IPS DF 6.9 (cell line): ENCODE data around the gene CCNI.
"Not testable (repeated sequence)": the region's sequence is repeated elsewhere in the genome, so short reads cannot be mapped to it uniquely, and the experiment has no call there.

Source experiments
- DNase-seq: peaks from one replicate; pipeline ENCODE4 v3.0.0-alpha.2; 2013; ENCODE audit warnings: low read depth, low spot score
- H3K27ac ChIP-seq: one replicate; pipeline ENCODE4 v1.5.1; 2013; ENCODE audit warnings: low read length, control low read depth
- H3K27me3 ChIP-seq: 2 replicates; pipeline ENCODE4 v1.6.1; 2013; ENCODE audit warnings: mild to moderate bottlenecking, low read length; ENCODE audit not compliant: control insufficient read depth, insufficient read depth
- H3K36me3 ChIP-seq: 2 replicates; pipeline ENCODE4 v1.6.1; 2013; ENCODE audit warnings: low read length; ENCODE audit not compliant: control insufficient read depth, insufficient read depth
- H3K4me1 ChIP-seq: 2 replicates; pipeline ENCODE4 v1.6.1; 2013; ENCODE audit warnings: low read length; ENCODE audit not compliant: control insufficient read depth, insufficient read depth
- H3K4me3 ChIP-seq: 2 replicates; pipeline ENCODE4 v1.5.1; 2013; ENCODE audit warnings: mild to moderate bottlenecking, low read length
- H3K9me3 ChIP-seq: 2 replicates; pipeline ENCODE4 v1.6.1; 2013; ENCODE audit warnings: low read length, inconsistent platforms; ENCODE audit not compliant: control insufficient read depth, insufficient read depth
- WGBS: extraction: QIAGEN DNeasy Blood & Tissue Kit; methylation state at CpG from one replicate; pipeline ENCODE4 v1.1.7; 2013; ENCODE audit warnings: mixed read lengths, missing lambda C conversion rate; ENCODE audit not compliant: insufficient read length, insufficient coverage; 5-methylcytosine and 5-hydroxymethylcytosine counted together

Gene CCNI

GRCh38 chr4:77040854-77041725 lies 34.7 kb downstream of the CCNI start:
- Histone ChIP-seq H3K36me3 (no peaks in the 10 kb centered on the region), H3K4me1 (no peaks in the 10 kb centered on the region), H3K27me3 (no peaks in the 10 kb centered on the region), H3K4me3 (no peak overlapping the region), H3K9me3 (no peaks in the 10 kb centered on the region), H3K27ac (no peak overlapping the region)
- no peak for DNase-seq
- no CpG with 5 or more reads among the region's 2 CpGs for WGBS

- Histone ChIP-seq H3K36me3 (no peaks in the 10 kb centered on the region), H3K27ac (no peak overlapping the region), H3K27me3 (no peaks in the 10 kb centered on the region), H3K4me1 (no peaks in the 10 kb centered on the region), H3K4me3 (no peak overlapping the region), H3K9me3 (no peaks in the 10 kb centered on the region)
- DNase-seq, result no peak
- WGBS, result no CpG with 5 or more reads among the region's 1 CpG
These were observed 35.5 kb downstream of the CCNI start for GRCh38 chr4:77040270-77040669.

- WGBS, result no CpG with 5 or more reads among the region's 2 CpGs
- Histone ChIP-seq H3K27me3 (no peaks in the 10 kb centered on the region), H3K9me3 (no peaks in the 10 kb centered on the region), H3K36me3 (no peaks in the 10 kb centered on the region), H3K4me3 (no peak overlapping the region), H3K4me1 (no peaks in the 10 kb centered on the region), H3K27ac (no peak overlapping the region)
- no peak for DNase-seq
These were observed 36.0 kb downstream of the CCNI start for GRCh38 chr4:77039796-77040195.

GRCh38 chr4:77037736-77038135 lies 38.1 kb downstream of the CCNI start:
- H3K4me3 ChIP-seq, result no peak overlapping the region
- no peaks in the 10 kb centered on the region for H3K9me3 ChIP-seq
- no CpG with 5 or more reads among the region's 3 CpGs for WGBS
- no peak for DNase-seq
- H3K27ac ChIP-seq, result no peak overlapping the region
- peaks cover 8% of the 10 kb centered on the region; the same call in 1 of the 2 replicates for H3K36me3 ChIP-seq
- H3K4me1 ChIP-seq, result no peaks in the 10 kb centered on the region
- H3K27me3 ChIP-seq, result no peaks in the 10 kb centered on the region

GRCh38 chr4:77037168-77037567 lies 38.6 kb downstream of the CCNI start:
- H3K4me1 ChIP-seq, DNase-seq, H3K27me3 ChIP-seq, H3K27ac ChIP-seq, H3K9me3 ChIP-seq, H3K4me3 ChIP-seq, H3K36me3 ChIP-seq: not testable (repeated sequence)
- no CpG with 5 or more reads among the region's 5 CpGs for WGBS

- DNase-seq, result no peak
- Histone ChIP-seq H3K27ac (no peak overlapping the region), H3K36me3 (peaks cover 12% of the 10 kb centered on the region; the same call in 1 of the 2 replicates), H3K9me3 (no peaks in the 10 kb centered on the region), H3K4me3 (no peak overlapping the region), H3K27me3 (no peaks in the 10 kb centered on the region), H3K4me1 (no peaks in the 10 kb centered on the region)
- no CpG with 5 or more reads among the region's 2 CpGs for WGBS
These were observed 39.6 kb downstream of the CCNI start for GRCh38 chr4:77036206-77036605.

GRCh38 chr4:77035153-77035552 lies 40.6 kb downstream of the CCNI start:
- WGBS, result no CpG with 5 or more reads among the region's 1 CpG
- no peaks in the 10 kb centered on the region for H3K4me1 ChIP-seq
- peaks cover 12% of the 10 kb centered on the region; the same call in 1 of the 2 replicates for H3K36me3 ChIP-seq
- no peaks in the 10 kb centered on the region for H3K27me3 ChIP-seq
- no peaks in the 10 kb centered on the region for H3K9me3 ChIP-seq
- no peak overlapping the region for H3K27ac ChIP-seq
- no peak for DNase-seq
- no peak overlapping the region for H3K4me3 ChIP-seq

GRCh38 chr4:77031544-77031943 lies 44.2 kb downstream of the CCNI start:
- Histone ChIP-seq H3K4me1 (no peaks in the 10 kb centered on the region), H3K4me3 (no peak overlapping the region), H3K27me3 (no peaks in the 10 kb centered on the region), H3K9me3 (no peaks in the 10 kb centered on the region), H3K27ac (no peak overlapping the region), H3K36me3 (peaks cover 12% of the 10 kb centered on the region; the same call in 1 of the 2 replicates)
- DNase-seq, result no peak
- WGBS, result no CpG with 5 or more reads among the region's 5 CpGs

GRCh38 chr4:77029757-77030156 lies 46.0 kb downstream of the CCNI start:
- H3K27ac ChIP-seq, DNase-seq, H3K9me3 ChIP-seq, H3K4me1 ChIP-seq, H3K4me3 ChIP-seq, H3K27me3 ChIP-seq: not testable (repeated sequence)
- H3K36me3 ChIP-seq, result peaks cover 11% of the 10 kb centered on the region; the same call in 1 of the 2 replicates
- no CpG with 5 or more reads among the region's 7 CpGs for WGBS

- H3K27me3 ChIP-seq, result no peaks in the 10 kb centered on the region
These were observed 47.5 kb downstream of the CCNI start for GRCh38 chr4:77028246-77028645.

GRCh38 chr4:77026322-77026704 lies 49.5 kb downstream of the CCNI start:
- no CpG with 5 or more reads among the region's 4 CpGs for WGBS
- no peak overlapping the region for H3K4me3 ChIP-seq
- no peaks in the 10 kb centered on the region for H3K27me3 ChIP-seq
- no peak for DNase-seq
- H3K4me1 ChIP-seq, result peaks cover 6% of the 10 kb centered on the region; the same call in 1 of the 2 replicates
- H3K27ac ChIP-seq, result no peak overlapping the region
- no peaks in the 10 kb centered on the region for H3K9me3 ChIP-seq
- H3K36me3 ChIP-seq, result peaks cover 2% of the 10 kb centered on the region; the same call in 1 of the 2 replicates

More at GRCh38 chr4:77028246-77028645, 47.5 kb downstream of the CCNI start:
- no peak overlapping the region for H3K27ac ChIP-seq
- no peaks in the 10 kb centered on the region for H3K9me3 ChIP-seq
- no CpG with 5 or more reads among the region's 2 CpGs for WGBS
- H3K4me3 ChIP-seq, result no peak overlapping the region
- H3K36me3 ChIP-seq, result peaks cover 4% of the 10 kb centered on the region; the same call in 1 of the 2 replicates
- DNase-seq, result no peak
- no peaks in the 10 kb centered on the region for H3K4me1 ChIP-seq
